Right atrium auricular region (tissue), 2 donors: ENCODE data around the gene TRIM66. TPM values are rescaled to one million over a fixed set of nuclear protein-coding genes. Genes with fewer than 3 reads are reported as not detected.

Experiments
- DNase-seq: peaks from one replicate; pipeline ENCODE4 v3.0.0-alpha.2; 2019; ENCODE audit warnings: low spot score
- H3K27ac ChIP-seq, 2 donors: fragments of 200-600 bp; sonication (generic); 1 replicate in 1 of 2; 2 replicates in 1 of 2; pipeline ENCODE4 v1.5.1; 2016 to 2019
- H3K27me3 ChIP-seq, 2 donors: fragments of 200-600 bp; sonication (generic); one replicate each; pipeline versions ENCODE4 v1.5.1 to v1.6.0; 2017 to 2019
- H3K36me3 ChIP-seq: fragments of 200-600 bp; sonication (generic); one replicate; pipeline ENCODE4 v1.5.1; 2016
- H3K4me1 ChIP-seq, 2 donors: fragments of 200-600 bp; sonication (generic); one replicate each; pipeline versions ENCODE4 v1.5.1 to v1.6.0; 2017 to 2019
- H3K4me3 ChIP-seq, 2 donors: fragments of 200-600 bp; sonication (generic); 1 replicate in 1 of 2; 2 replicates in 1 of 2; pipeline ENCODE4 v1.5.1; 2017 to 2019; ENCODE audit warnings: mild to moderate bottlenecking in 1 of 2, moderate library complexity in 1 of 2
- H3K9me3 ChIP-seq, 2 donors: fragments of 200-600 bp; sonication (generic); one replicate each; pipeline ENCODE4 v1.5.1; 2019
- total RNA-seq, 2 donors: library from RNA; depleted of rRNA; stranded (reverse); fragments of >200 nt; gene quantifications; one replicate each; pipeline ENCODE4 v1.1.0, GENCODE V29; 2016
- TF ChIP-seq, protein P1 (sequence below), 2 donors: fragments of 200-600 bp; sonication (generic); IDR thresholded peaks; one replicate each; pipeline ENCODE4 v1.5.1; 2019; ENCODE audit warnings: antibody characterized with exemption in 2 of 2

TRIM66 gene
- total RNA-seq, 2 donors from 2014 or later, result 0.56 to 3.7 TPM

DNA sequence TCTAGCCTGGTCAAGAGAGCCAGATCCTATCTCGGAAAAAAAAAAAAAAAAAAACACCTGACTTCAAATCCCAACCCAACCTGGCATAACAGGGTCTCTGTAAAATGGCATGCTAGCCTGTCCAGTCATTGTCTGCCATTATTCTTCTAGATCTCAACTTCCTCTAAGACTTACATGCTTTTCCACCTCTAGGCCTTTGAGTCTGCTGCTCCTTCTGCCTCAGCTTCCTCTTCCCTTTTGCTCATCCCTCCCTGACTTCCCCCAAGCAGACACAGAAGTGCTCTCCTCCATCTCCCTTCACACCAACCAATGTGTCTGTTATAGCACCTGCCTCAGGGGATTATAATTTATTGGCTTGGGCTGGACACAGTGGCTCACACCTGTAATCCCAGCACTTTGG is 96.3 kb downstream of the TRIM66 start:
- Histone ChIP-seq H3K27ac (no peak overlapping the region), H3K4me1 (no peaks in the 10 kb centered on the region), H3K4me3 (no peak overlapping the region), H3K9me3 (no peaks in the 10 kb centered on the region), H3K27me3 (no peaks in the 10 kb centered on the region), H3K36me3 (no peaks in the 10 kb centered on the region)
- TF ChIP-seq, protein P1, sequence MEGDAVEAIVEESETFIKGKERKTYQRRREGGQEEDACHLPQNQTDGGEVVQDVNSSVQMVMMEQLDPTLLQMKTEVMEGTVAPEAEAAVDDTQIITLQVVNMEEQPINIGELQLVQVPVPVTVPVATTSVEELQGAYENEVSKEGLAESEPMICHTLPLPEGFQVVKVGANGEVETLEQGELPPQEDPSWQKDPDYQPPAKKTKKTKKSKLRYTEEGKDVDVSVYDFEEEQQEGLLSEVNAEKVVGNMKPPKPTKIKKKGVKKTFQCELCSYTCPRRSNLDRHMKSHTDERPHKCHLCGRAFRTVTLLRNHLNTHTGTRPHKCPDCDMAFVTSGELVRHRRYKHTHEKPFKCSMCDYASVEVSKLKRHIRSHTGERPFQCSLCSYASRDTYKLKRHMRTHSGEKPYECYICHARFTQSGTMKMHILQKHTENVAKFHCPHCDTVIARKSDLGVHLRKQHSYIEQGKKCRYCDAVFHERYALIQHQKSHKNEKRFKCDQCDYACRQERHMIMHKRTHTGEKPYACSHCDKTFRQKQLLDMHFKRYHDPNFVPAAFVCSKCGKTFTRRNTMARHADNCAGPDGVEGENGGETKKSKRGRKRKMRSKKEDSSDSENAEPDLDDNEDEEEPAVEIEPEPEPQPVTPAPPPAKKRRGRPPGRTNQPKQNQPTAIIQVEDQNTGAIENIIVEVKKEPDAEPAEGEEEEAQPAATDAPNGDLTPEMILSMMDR (IDR thresholded peaks at IDR 0.05), result no peak
- no peak for DNase-seq

DNA sequence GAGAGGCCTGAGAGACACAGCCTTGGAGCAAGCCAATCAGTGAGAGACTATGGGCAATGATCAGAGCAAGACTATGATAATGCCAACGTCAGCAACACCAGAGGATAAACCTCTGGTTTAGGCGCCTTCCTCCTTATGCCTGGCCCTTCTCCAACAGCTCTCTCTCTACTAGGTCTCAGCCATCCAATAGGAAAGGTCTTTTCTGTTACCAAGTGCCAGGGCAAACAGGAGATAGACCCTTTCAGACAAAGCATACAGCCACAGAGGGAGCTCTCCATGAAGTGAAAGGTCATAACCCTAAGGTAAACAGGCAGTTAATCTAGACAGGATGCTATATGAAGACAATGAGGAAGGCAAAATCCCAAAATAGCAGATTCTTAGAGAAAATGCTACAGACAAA is 98.0 kb downstream of the TRIM66 start:
- no peaks in the 10 kb centered on the region for H3K36me3 ChIP-seq

DNA sequence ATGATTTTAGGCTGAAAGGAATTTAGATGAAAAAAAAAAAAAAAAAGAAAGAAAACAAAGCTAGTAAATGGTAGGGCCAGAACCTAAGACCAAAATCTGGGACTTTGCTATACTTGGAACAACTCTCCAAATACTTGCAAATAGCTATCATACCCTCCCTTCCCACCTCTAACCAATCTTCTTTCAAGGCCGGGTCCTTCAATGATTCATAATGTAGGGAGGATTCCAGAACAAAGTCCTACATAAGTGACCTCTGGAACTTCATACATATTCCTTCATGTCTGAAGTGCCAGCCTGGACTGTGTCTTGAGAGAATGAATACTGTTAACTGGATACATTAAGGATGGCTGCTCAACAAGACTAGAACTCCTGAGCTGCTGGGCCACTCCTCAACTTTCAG is 98.4 kb downstream of the TRIM66 start:
- Histone ChIP-seq H3K27ac (no peak overlapping the region), H3K9me3 (no peaks in the 10 kb centered on the region), H3K4me1 (no peaks in the 10 kb centered on the region), H3K27me3 (no peaks in the 10 kb centered on the region), H3K4me3 (no peak overlapping the region), H3K36me3 (no peaks in the 10 kb centered on the region)
- DNase-seq, result no peak
- TF ChIP-seq, protein P1 (IDR thresholded peaks at IDR 0.05), result no peak

More for the DNA sequence above, 98.0 kb downstream of the TRIM66 start:
- no peak for DNase-seq
- no peaks in the 10 kb centered on the region for H3K27me3 ChIP-seq
- no peak overlapping the region for H3K4me3 ChIP-seq
- TF ChIP-seq, protein P1 (IDR thresholded peaks at IDR 0.05), result no peak
- no peak overlapping the region for H3K27ac ChIP-seq
- H3K4me1 ChIP-seq, result no peaks in the 10 kb centered on the region
- H3K9me3 ChIP-seq, result no peaks in the 10 kb centered on the region

DNA sequence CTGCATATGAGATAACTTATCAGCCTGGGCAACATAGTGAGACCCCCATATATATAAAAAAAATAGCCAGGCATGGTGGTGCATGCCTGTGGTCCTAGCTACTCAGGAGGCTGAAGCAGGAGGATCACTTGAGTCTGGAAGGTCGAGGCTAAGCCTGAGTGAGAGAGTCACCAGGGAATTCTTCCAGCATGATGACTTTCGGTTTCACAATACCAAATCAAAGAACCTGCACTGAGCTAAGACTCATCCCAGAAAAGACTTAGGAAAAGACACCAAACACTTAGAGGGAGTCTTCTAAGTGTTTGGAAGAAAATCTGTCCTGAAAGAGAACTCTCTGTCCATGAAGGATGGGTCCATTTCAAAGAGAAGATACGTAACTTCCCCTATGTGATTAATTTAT is 101.2 kb downstream of the TRIM66 start:
- TF ChIP-seq, protein P1 (IDR thresholded peaks at IDR 0.05), result no peak
- H3K27me3 ChIP-seq, result no peaks in the 10 kb centered on the region
- H3K36me3 ChIP-seq, result no peaks in the 10 kb centered on the region
- peaks cover 0 to 12% of the 10 kb centered on the region in 2 donors for H3K9me3 ChIP-seq
- H3K27ac ChIP-seq, result no peak overlapping the region
- H3K4me1 ChIP-seq, result no peaks in the 10 kb centered on the region
- DNase-seq, result no peak
- no peak overlapping the region for H3K4me3 ChIP-seq

DNA sequence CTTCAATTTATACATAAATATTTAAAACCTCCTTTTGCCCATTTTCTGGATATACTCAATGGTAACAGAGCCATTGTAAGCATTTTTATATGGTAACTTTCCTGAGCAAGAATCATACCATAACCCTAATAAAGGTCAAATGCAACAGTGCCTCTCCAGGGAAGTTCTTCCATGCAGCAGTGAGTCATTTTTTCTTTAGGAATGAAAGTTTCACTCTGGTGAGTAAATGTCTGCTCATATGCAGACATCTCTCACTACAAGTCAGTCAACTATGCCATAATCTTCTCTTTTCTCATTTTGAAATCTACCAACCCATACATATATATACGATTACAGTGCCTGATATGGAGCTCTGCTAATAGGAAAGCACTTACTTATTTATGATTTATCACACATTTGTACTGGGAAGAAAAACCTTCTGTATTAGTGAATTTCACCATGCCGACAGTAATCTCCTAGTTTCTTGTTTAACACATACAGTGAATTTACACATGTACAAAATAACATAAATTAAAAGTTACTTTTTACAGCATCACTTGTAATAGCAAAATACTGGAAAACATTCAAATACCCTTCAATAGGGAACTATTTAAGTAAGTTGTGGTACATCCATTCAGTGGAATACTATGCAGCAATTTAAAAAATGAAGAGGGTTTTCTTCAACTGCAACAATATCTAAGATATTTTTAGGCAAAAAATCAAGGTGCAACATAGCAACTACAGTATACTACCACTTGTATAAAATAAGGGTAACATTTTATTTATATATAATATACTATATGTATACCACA is 104.5 kb downstream of the TRIM66 start:
- Histone ChIP-seq H3K9me3 (peaks cover 0 to 12% of the 10 kb centered on the region in 2 donors), H3K4me1 (no peaks in the 10 kb centered on the region), H3K27ac (no peak overlapping the region), H3K27me3 (no peaks in the 10 kb centered on the region), H3K36me3 (no peaks in the 10 kb centered on the region), H3K4me3 (no peak overlapping the region)
- TF ChIP-seq, protein P1 (IDR thresholded peaks at IDR 0.05), result no peak
- DNase-seq, result no peak

DNA sequence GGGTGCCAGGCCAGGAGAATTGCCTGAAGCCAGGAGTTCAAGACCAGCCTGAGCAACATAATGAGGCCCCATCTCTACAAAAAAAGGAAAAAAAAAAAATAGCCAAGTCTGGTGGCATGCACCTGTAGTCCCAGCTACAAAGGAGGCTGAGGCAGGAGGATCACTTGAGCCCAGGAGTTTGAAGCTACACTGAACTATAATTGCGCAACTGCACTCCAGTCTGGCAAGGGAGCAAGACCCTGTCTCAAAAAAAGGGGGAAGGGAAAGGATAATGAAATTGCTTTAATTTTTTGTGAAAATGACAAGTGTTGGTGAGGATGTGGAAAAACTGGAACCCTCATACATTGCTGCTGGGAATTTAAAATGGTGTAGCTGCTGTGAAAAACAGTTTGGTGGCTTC is 107.7 kb downstream of the TRIM66 start:
- H3K36me3 ChIP-seq, result no peaks in the 10 kb centered on the region
- H3K4me1 ChIP-seq, result no peaks in the 10 kb centered on the region
- TF ChIP-seq, protein P1 (IDR thresholded peaks at IDR 0.05), result no peak
- no peak overlapping the region for H3K27ac ChIP-seq
- peaks cover 0 to 12% of the 10 kb centered on the region in 2 donors for H3K9me3 ChIP-seq
- no peak for DNase-seq
- H3K4me3 ChIP-seq, result no peak overlapping the region
- H3K27me3 ChIP-seq, result no peaks in the 10 kb centered on the region
